ENCODE data around the gene AREG. TPM values are rescaled to one million over a fixed set of nuclear protein-coding genes. Genes with fewer than 3 reads are reported as not detected.

Gene AREG
- total and polyA plus RNA-seq, 2 experiments from 2014 or later, result 128 to 129 TPM

DNA sequence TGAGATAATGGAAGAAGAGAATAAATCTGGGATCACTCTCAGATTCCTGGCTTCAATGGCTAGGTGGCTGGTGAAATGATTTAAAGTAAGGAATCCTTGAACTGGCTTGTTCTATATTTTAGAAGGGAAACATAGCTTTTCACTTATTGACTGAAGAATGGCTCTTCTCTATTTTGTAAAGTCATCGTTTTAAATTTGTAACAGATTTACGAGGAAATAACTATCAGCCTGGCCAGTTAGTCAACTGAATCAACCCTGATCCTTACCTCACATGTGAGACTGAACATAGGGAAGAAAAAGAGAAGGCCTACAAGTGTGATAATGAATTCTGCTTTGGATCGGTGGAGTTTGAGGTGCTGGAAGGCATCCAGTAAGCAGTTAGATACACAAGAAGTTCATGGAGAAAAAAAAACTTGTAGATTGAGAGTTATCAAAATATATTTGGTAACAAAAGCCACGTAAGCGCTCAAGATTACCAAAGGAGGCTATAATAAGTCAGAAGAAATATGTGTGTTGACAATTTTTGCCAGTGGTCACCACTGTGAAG, 12.0 kb downstream of the AREG start:
- TF ChIP-seq, protein P1, sequence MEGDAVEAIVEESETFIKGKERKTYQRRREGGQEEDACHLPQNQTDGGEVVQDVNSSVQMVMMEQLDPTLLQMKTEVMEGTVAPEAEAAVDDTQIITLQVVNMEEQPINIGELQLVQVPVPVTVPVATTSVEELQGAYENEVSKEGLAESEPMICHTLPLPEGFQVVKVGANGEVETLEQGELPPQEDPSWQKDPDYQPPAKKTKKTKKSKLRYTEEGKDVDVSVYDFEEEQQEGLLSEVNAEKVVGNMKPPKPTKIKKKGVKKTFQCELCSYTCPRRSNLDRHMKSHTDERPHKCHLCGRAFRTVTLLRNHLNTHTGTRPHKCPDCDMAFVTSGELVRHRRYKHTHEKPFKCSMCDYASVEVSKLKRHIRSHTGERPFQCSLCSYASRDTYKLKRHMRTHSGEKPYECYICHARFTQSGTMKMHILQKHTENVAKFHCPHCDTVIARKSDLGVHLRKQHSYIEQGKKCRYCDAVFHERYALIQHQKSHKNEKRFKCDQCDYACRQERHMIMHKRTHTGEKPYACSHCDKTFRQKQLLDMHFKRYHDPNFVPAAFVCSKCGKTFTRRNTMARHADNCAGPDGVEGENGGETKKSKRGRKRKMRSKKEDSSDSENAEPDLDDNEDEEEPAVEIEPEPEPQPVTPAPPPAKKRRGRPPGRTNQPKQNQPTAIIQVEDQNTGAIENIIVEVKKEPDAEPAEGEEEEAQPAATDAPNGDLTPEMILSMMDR (IDR thresholded peaks at IDR 0.05; ENCODE audit: poor library complexity), result no peak
- TF ChIP-seq EZH2phosphoT487 (IDR thresholded peaks at IDR 0.05; ENCODE audit: low read depth, severe bottlenecking, unreplicated experiment) (no peak), EZH2 (IDR thresholded peaks at IDR 0.05; ENCODE audit: borderline replicate concordance) (no peak)
- H3K36me3 ChIP-seq (replicated peaks; ENCODE audit: insufficient read depth, low read depth), result no peaks in the 10 kb centered on the region
- no peaks in the 10 kb centered on the region for H3K4me1 ChIP-seq (ENCODE audit: insufficient read depth)
- no peak overlapping the region for H3K27ac ChIP-seq
- no peak overlapping the region for H3K4me2 ChIP-seq
- no peaks in the 10 kb centered on the region for H3K9me2 ChIP-seq (replicated peaks; ENCODE audit: insufficient read depth)
- H2AFZ ChIP-seq, result no peak overlapping the region
- H4K20me1 ChIP-seq (ENCODE audit: insufficient read depth, poor library complexity, severe bottlenecking), result no peaks in the 10 kb centered on the region
- H3K4me3 ChIP-seq, result no peak overlapping the region
- no peaks in the 10 kb centered on the region for H3K79me2 ChIP-seq
- WGBS (ENCODE audit: low lambda C conversion rate, missing lambda C conversion rate), result 91% methylated on average over 5 of the region's 5 CpGs
- no peaks in the 10 kb centered on the region for H3K27me3 ChIP-seq
- peaks cover 9% of the 10 kb centered on the region for H3K9me3 ChIP-seq (ENCODE audit: low read depth)
- no peak for DNase-seq (ENCODE audit: low spot score)

DNA sequence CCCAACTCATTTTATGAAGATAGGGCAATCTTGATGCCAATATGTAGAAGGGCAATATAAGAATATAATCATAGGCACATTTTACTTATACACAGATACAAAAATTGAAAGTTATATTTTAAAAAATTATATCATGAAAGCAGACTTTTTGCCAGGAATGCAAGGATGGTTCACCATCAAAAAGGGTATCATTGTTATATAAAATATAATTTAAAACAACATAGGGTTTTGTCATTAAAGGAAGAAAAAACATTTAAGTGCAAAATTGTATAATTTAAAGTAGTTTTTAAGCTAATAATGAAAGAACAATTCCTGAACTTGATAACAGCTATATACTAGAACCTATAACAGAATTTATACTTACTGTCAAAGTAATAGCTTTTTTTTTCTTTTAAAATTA, 15.9 kb downstream of the AREG start:
- Histone ChIP-seq H3K79me2 (no peaks in the 10 kb centered on the region), H4K20me1 (ENCODE audit: insufficient read depth, poor library complexity, severe bottlenecking) (no peaks in the 10 kb centered on the region), H3K27ac (no peak overlapping the region), H3K4me2 (no peak overlapping the region), H3K27me3 (no peaks in the 10 kb centered on the region), H3K4me1 (ENCODE audit: insufficient read depth) (no peaks in the 10 kb centered on the region), H3K9me2 (replicated peaks; ENCODE audit: insufficient read depth) (no peaks in the 10 kb centered on the region), H3K9me3 (ENCODE audit: low read depth) (peaks cover 9% of the 10 kb centered on the region), H2AFZ (no peak overlapping the region), H3K36me3 (replicated peaks; ENCODE audit: insufficient read depth, low read depth) (no peaks in the 10 kb centered on the region), H3K4me3 (no peak overlapping the region)
- TF ChIP-seq, protein P1 (IDR thresholded peaks at IDR 0.05; ENCODE audit: poor library complexity), result no peak
- TF ChIP-seq EZH2phosphoT487 (IDR thresholded peaks at IDR 0.05; ENCODE audit: low read depth, severe bottlenecking, unreplicated experiment), result no peak
- no peak for DNase-seq (ENCODE audit: low spot score)

DNA sequence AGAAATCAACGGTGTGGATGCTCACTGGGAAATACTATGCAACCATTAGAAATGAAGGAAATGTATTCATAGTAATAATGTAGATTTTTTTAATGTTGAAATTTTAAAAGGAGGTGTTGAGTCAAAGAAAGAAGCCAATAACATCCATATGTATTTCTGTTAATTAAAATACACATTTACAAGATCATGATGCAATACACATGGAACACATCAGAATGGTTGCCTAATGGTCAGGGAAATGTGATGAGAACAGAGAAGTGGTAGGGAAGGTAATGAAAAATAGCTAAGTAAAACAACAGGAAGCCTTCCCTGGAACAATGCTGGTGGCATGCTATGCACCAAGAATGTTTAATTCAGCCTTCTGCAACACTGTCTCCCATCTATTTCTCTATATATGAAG, 18.2 kb downstream of the AREG start:
- Histone ChIP-seq H3K9me3 (ENCODE audit: low read depth) (peaks cover 9% of the 10 kb centered on the region), H3K79me2 (no peaks in the 10 kb centered on the region), H3K9me2 (replicated peaks; ENCODE audit: insufficient read depth) (no peaks in the 10 kb centered on the region), H3K4me3 (no peak overlapping the region), H2AFZ (no peak overlapping the region), H4K20me1 (ENCODE audit: insufficient read depth, poor library complexity, severe bottlenecking) (no peaks in the 10 kb centered on the region), H3K27me3 (no peaks in the 10 kb centered on the region), H3K4me1 (ENCODE audit: insufficient read depth) (no peaks in the 10 kb centered on the region), H3K36me3 (replicated peaks; ENCODE audit: insufficient read depth, low read depth) (no peaks in the 10 kb centered on the region), H3K27ac (no peak overlapping the region), H3K4me2 (no peak overlapping the region)
- WGBS (ENCODE audit: low lambda C conversion rate, missing lambda C conversion rate), result 97% methylated on average over 1 of the region's 1 CpG
- DNase-seq (ENCODE audit: low spot score), result no peak
- TF ChIP-seq, protein P1 (IDR thresholded peaks at IDR 0.05; ENCODE audit: poor library complexity), result no peak
- no peak for TF ChIP-seq EZH2phosphoT487 (IDR thresholded peaks at IDR 0.05; ENCODE audit: low read depth, severe bottlenecking, unreplicated experiment)
- no peak for TF ChIP-seq EZH2 (IDR thresholded peaks at IDR 0.05; ENCODE audit: borderline replicate concordance)

DNA sequence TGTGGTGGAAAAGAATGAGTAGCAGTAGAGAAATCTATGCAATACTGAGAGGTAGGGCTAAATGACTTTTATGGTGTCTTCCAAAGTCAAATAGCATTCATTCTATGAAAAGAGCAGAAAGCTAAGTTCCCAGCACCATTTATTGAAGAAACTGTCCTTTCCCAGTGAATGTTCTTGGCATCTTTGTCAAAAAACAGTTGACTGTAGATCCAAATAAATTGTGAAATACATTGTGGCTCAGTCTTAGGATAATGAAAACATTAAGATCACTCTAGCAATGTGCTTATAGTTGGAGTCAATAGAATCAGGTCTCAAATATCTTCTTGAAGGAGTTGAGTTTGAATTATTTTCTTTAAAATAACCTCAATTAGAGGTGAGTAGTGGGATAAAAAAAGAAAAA, 19.4 kb downstream of the AREG start:
- no peak overlapping the region for H3K4me3 ChIP-seq
- H3K79me2 ChIP-seq, result no peaks in the 10 kb centered on the region
- no peak overlapping the region for H2AFZ ChIP-seq
- no peaks in the 10 kb centered on the region for H3K9me2 ChIP-seq (replicated peaks; ENCODE audit: insufficient read depth)
- H3K4me2 ChIP-seq, result no peak overlapping the region
- H4K20me1 ChIP-seq (ENCODE audit: insufficient read depth, poor library complexity, severe bottlenecking), result no peaks in the 10 kb centered on the region
- DNase-seq (ENCODE audit: low spot score), result no peak
- H3K4me1 ChIP-seq (ENCODE audit: insufficient read depth), result no peaks in the 10 kb centered on the region
- H3K9me3 ChIP-seq (ENCODE audit: low read depth), result peaks cover 9% of the 10 kb centered on the region
- H3K36me3 ChIP-seq (replicated peaks; ENCODE audit: insufficient read depth, low read depth), result no peaks in the 10 kb centered on the region
- no peak overlapping the region for H3K27ac ChIP-seq
- TF ChIP-seq, protein P1 (IDR thresholded peaks at IDR 0.05; ENCODE audit: poor library complexity), result no peak
- no peak for TF ChIP-seq EZH2 (IDR thresholded peaks at IDR 0.05; ENCODE audit: borderline replicate concordance)
- TF ChIP-seq EZH2phosphoT487 (IDR thresholded peaks at IDR 0.05; ENCODE audit: low read depth, severe bottlenecking, unreplicated experiment), result no peak
- no peaks in the 10 kb centered on the region for H3K27me3 ChIP-seq
